H9 (cell line): ENCODE results near the gene MMAA. TPM values are rescaled to one million over a fixed set of nuclear protein-coding genes. Genes with fewer than 3 reads are reported as not detected.
A peak's percentile ranks its signal among the peaks of the same experiment; 100 is the strongest.

ENCODE experiments used
- DNase-seq: peaks from one replicate; pipeline ENCODE4 v3.0.0-alpha.2; 2017
- H2AFZ ChIP-seq: one replicate; pipeline ENCODE4 v1.6.1; 2013; ENCODE audit warnings: mild to moderate bottlenecking, low read length, control low read depth, moderate library complexity
- H2AK5ac ChIP-seq: 2 replicates; pipeline ENCODE4 v1.6.1; 2013; ENCODE audit warnings: low read length, control low read depth, mixed read lengths; ENCODE audit not compliant: insufficient read length
- H2BK120ac ChIP-seq: one replicate; pipeline ENCODE4 v1.6.1; 2013; ENCODE audit warnings: low read depth, mild to moderate bottlenecking, low read length, control low read depth, inconsistent platforms; ENCODE audit not compliant: poor library complexity, severe bottlenecking
- H2BK12ac ChIP-seq: 2 replicates; pipeline ENCODE4 v1.6.1; 2013; ENCODE audit warnings: low read length, control low read depth, mixed read lengths, low read depth; ENCODE audit not compliant: insufficient read length
- H2BK15ac ChIP-seq: 2 replicates; pipeline ENCODE4 v1.6.1; 2013; ENCODE audit warnings: low read depth, low read length, control low read depth
- H2BK20ac ChIP-seq: one replicate; pipeline ENCODE4 v1.6.1; 2013; ENCODE audit warnings: low read depth, mild to moderate bottlenecking, low read length, control low read depth, inconsistent platforms; ENCODE audit not compliant: poor library complexity, severe bottlenecking
- H2BK5ac ChIP-seq: 2 replicates; pipeline ENCODE4 v1.6.1; 2013; ENCODE audit warnings: low read length, control low read depth, mixed read lengths; ENCODE audit not compliant: insufficient read length
- H3K14ac ChIP-seq: 2 replicates; pipeline ENCODE4 v1.6.1; 2013; ENCODE audit warnings: low read length, control low read depth; ENCODE audit not compliant: insufficient read depth
- H3K18ac ChIP-seq: 2 replicates; pipeline ENCODE4 v1.6.1; 2013; ENCODE audit warnings: low read depth, mild to moderate bottlenecking, mixed read lengths, low read length, control low read depth; ENCODE audit not compliant: insufficient read length
- H3K23ac ChIP-seq: 2 replicates; pipeline ENCODE4 v1.6.1; 2013; ENCODE audit warnings: low read length, control low read depth, mixed read lengths, low read depth; ENCODE audit not compliant: insufficient read length
- H3K23me2 ChIP-seq: 2 replicates; pipeline ENCODE4 v1.6.1; 2013; ENCODE audit warnings: low read depth, mild to moderate bottlenecking, mixed read lengths, low read length, control low read depth; ENCODE audit not compliant: insufficient read length, poor library complexity, severe bottlenecking
- H3K27ac ChIP-seq: 2 replicates; pipeline ENCODE4 v1.5.1; 2013; ENCODE audit warnings: low read length, control low read depth, mixed read lengths, low read depth; ENCODE audit not compliant: insufficient read length
- H3K27me3 ChIP-seq: 2 replicates; pipeline ENCODE4 v1.6.1; 2013; ENCODE audit warnings: low read length, control low read depth, inconsistent platforms; ENCODE audit not compliant: insufficient read depth
- H3K4ac ChIP-seq: 2 replicates; pipeline ENCODE4 v1.6.1; 2013; ENCODE audit warnings: low read depth, mild to moderate bottlenecking, control low read depth, inconsistent platforms, low read length, moderate library complexity
- H3K4me1 ChIP-seq: 2 replicates; pipeline ENCODE4 v1.6.1; 2013; ENCODE audit warnings: low read length, control low read depth, inconsistent platforms; ENCODE audit not compliant: insufficient read depth
- H3K4me2 ChIP-seq: 2 replicates; pipeline ENCODE4 v1.6.1; 2013; ENCODE audit warnings: low read length, control low read depth, mixed read lengths; ENCODE audit not compliant: insufficient read length, insufficient read depth
- H3K56ac ChIP-seq: 2 replicates; pipeline ENCODE4 v1.6.1; 2013; ENCODE audit warnings: low read depth, mild to moderate bottlenecking, mixed read lengths, low read length, control low read depth; ENCODE audit not compliant: insufficient read length
- H3K79me1 ChIP-seq: 2 replicates; pipeline ENCODE4 v1.6.1; 2013; ENCODE audit warnings: low read depth, mild to moderate bottlenecking, moderate library complexity, low read length, control low read depth, inconsistent platforms; ENCODE audit not compliant: insufficient read depth, poor library complexity, severe bottlenecking
- H3K79me2 ChIP-seq: 2 replicates; pipeline ENCODE4 v1.6.1; 2013; ENCODE audit warnings: low read length, control low read depth, inconsistent platforms; ENCODE audit not compliant: insufficient read depth
- H3K9ac ChIP-seq: 2 replicates; pipeline ENCODE4 v1.6.1; 2013; ENCODE audit warnings: low read length, control low read depth, mixed read lengths; ENCODE audit not compliant: insufficient read length; ENCODE audit errors: extremely low read depth
- H3K9me3 ChIP-seq: one replicate; pipeline ENCODE4 v1.6.1; 2013; ENCODE audit warnings: low read depth, low read length, inconsistent platforms; ENCODE audit not compliant: control insufficient read depth
- H3T11ph ChIP-seq: one replicate; pipeline ENCODE4 v1.6.1; 2013; ENCODE audit warnings: mild to moderate bottlenecking, low read length, control low read depth, inconsistent platforms
- H4K20me1 ChIP-seq: one replicate; pipeline ENCODE4 v1.6.1; 2013; ENCODE audit not compliant: control insufficient read depth, insufficient read length, insufficient read depth
- H4K5ac ChIP-seq: 2 replicates; pipeline ENCODE4 v1.6.1; 2013; ENCODE audit warnings: low read depth, mild to moderate bottlenecking, mixed read lengths, low read length, control low read depth; ENCODE audit not compliant: insufficient read length
- H4K8ac ChIP-seq: replicated peaks from 2 replicates; pipeline ENCODE4 v1.6.1; 2013; ENCODE audit warnings: low read length, control low read depth, mixed read lengths, low read depth; ENCODE audit not compliant: insufficient read length
- H4K91ac ChIP-seq: 2 replicates; pipeline ENCODE4 v1.6.1; 2013; ENCODE audit warnings: low read depth, mild to moderate bottlenecking, moderate library complexity, mixed read lengths, low read length, control low read depth; ENCODE audit not compliant: insufficient read length
- H3K27ac Mint-ChIP-seq, 3 experiments: 2 replicates in 2 of 3; 3 replicates in 1 of 3; pipeline ENCODE4 v1.8.0; 2020 to 2021; ENCODE audit warnings: mixed read lengths in 3 of 3, mild to moderate bottlenecking in 1 of 3, moderate library complexity in 1 of 3
- H3K27me3 Mint-ChIP-seq: 2 replicates; pipeline ENCODE4 v1.8.0; 2021; ENCODE audit warnings: low read depth, mild to moderate bottlenecking, moderate library complexity, mixed read lengths
- H3K36me3 Mint-ChIP-seq, 3 experiments: 2 replicates in 2 of 3; 3 replicates in 1 of 3; pipeline ENCODE4 v1.8.0; 2020 to 2021; ENCODE audit warnings: low read depth in 3 of 3, mixed read lengths in 3 of 3; ENCODE audit not compliant: insufficient read depth in 1 of 3
- H3K4me1 Mint-ChIP-seq, 2 experiments: 2 replicates each; pipeline ENCODE4 v1.8.0; 2020; ENCODE audit warnings: mixed read lengths in 2 of 2
- H3K4me3 Mint-ChIP-seq, 2 experiments: 2 replicates in 1 of 2; 3 replicates in 1 of 2; pipeline ENCODE4 v1.8.0; 2020 to 2021; ENCODE audit warnings: mild to moderate bottlenecking in 2 of 2, mixed read lengths in 2 of 2, moderate library complexity in 1 of 2
- H3K9me3 Mint-ChIP-seq, 2 experiments: 2 replicates in 1 of 2; 3 replicates in 1 of 2; pipeline ENCODE4 v1.8.0; 2020; ENCODE audit warnings: mild to moderate bottlenecking in 2 of 2, mixed read lengths in 2 of 2, moderate library complexity in 1 of 2
- WGBS: extraction: QIAGEN DNeasy Blood & Tissue Kit; methylation state at CpG from one replicate; pipeline ENCODE4 v1.1.7; 2013; ENCODE audit warnings: missing lambda C conversion rate, low lambda C conversion rate, mixed read lengths; ENCODE audit not compliant: insufficient read length; ENCODE audit errors: extremely low coverage; 5-methylcytosine and 5-hydroxymethylcytosine counted together
- total RNA-seq: library from RNA; stranded (reverse); gene quantifications from 2 replicates; pipeline ENCODE4 v1.2.1, GENCODE V29; 2021
- TF ChIP-seq, protein P1 (sequence below): fragments of 200-600 bp; sonication (generic); conservative IDR thresholded peaks from 3 replicates; pipeline ENCODE4 v1.8.0; 2021; ENCODE audit warnings: antibody characterized with exemption, mild to moderate bottlenecking

Gene MMAA
- total RNA-seq, 1 experiment from 2014 or later: 3.0 TPM

DNA sequence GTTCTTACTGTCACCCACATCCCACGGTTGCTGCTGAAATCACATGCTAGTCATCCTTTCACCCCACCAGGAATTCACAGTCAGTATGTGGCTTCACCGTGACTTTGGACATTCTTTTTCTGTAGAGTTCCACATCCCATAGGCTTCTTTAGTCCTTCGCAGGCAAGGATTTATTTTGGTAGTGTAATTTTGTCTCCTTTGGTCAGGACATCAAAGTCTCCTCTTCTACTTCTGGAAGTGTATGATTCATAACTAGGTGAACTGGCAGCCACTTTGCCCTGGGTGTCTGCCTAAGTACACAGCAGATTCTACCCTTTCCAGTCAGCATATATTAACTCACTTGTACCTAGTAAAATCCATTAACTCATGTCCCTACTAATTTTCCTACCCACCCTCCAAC lies 38.3 kb upstream of the MMAA start:
- Histone ChIP-seq H2BK12ac (no peak overlapping the region), H2BK120ac (no peak overlapping the region), H3K23me2 (no peaks in the 10 kb centered on the region), H4K8ac (no peak overlapping the region), H3K4me1 (no peaks in the 10 kb centered on the region), H3K4me2 (no peak overlapping the region), H3K79me1 (no peaks in the 10 kb centered on the region), H3K14ac (no peak overlapping the region), H4K20me1 (no peaks in the 10 kb centered on the region), H2BK15ac (no peak overlapping the region), H3K79me2 (no peaks in the 10 kb centered on the region), H3K27me3 (no peaks in the 10 kb centered on the region), H3K18ac (no peak overlapping the region), H3K9me3 (no peaks in the 10 kb centered on the region), H3K4ac (no peak overlapping the region), H2BK5ac (no peak overlapping the region), H2AFZ (no peak overlapping the region), H2BK20ac (no peak overlapping the region), H2AK5ac (no peak overlapping the region), H4K5ac (no peak overlapping the region), H3K23ac (no peak overlapping the region), H3K27ac (no peak overlapping the region), H3T11ph (no peak overlapping the region), H4K91ac (no peak overlapping the region), H3K9ac (no peak overlapping the region), H3K56ac (no peak overlapping the region)
- H3K27me3 Mint-ChIP-seq: no peaks in the 10 kb centered on the region; the same call in 1 of the 2 replicates
- TF ChIP-seq, protein P1, sequence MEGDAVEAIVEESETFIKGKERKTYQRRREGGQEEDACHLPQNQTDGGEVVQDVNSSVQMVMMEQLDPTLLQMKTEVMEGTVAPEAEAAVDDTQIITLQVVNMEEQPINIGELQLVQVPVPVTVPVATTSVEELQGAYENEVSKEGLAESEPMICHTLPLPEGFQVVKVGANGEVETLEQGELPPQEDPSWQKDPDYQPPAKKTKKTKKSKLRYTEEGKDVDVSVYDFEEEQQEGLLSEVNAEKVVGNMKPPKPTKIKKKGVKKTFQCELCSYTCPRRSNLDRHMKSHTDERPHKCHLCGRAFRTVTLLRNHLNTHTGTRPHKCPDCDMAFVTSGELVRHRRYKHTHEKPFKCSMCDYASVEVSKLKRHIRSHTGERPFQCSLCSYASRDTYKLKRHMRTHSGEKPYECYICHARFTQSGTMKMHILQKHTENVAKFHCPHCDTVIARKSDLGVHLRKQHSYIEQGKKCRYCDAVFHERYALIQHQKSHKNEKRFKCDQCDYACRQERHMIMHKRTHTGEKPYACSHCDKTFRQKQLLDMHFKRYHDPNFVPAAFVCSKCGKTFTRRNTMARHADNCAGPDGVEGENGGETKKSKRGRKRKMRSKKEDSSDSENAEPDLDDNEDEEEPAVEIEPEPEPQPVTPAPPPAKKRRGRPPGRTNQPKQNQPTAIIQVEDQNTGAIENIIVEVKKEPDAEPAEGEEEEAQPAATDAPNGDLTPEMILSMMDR: no peak
- no peak for DNase-seq
- no CpG with 5 or more reads among the region's 3 CpGs for WGBS
- peaks cover 6 to 7% of the 10 kb centered on the region in 2 experiments; a peak in 4 of 5 replicates for H3K9me3 Mint-ChIP-seq
- no peaks in the 10 kb centered on the region for H3K4me1 Mint-ChIP-seq
- H3K27ac Mint-ChIP-seq: peak overlapping the region in 1 of 3 experiments; percentile 78; a peak in 1 of 7 replicates
- peaks cover 0 to 3% (median 0%) of the 10 kb centered on the region in 3 experiments; a peak in 1 of 7 replicates for H3K36me3 Mint-ChIP-seq
- no peak overlapping the region for H3K4me3 Mint-ChIP-seq
